ENCODE results near the gene HYAL3.

HYAL3 gene

GRCh38 chr3:50327943-50328691, 28.9 kb upstream of the HYAL3 start, which contains the start of gene TUSC2:
Gene TUSC2, minus strand, starts transcription at chr3:50328223. Its CDS starts 124 bp downstream, at chr3:50328099.
- DNase-seq = peak; percentile 77

- no peak for DNase-seq
Measured at GRCh38 chr3:50327129-50327528, 27.9 kb upstream of the HYAL3 start.

- no peak for DNase-seq
Measured at GRCh38 chr3:50326182-50326541, 27.0 kb upstream of the HYAL3 start.

GRCh38 chr3:50325497-50326181, 26.4 kb upstream of the HYAL3 start:
- DNase-seq = no peak

- DNase-seq = no peak
Measured at GRCh38 chr3:50325113-50325480, 25.9 kb upstream of the HYAL3 start.

- peak; percentile 11 for DNase-seq
Measured at GRCh38 chr3:50324351-50325112, 25.3 kb upstream of the HYAL3 start.

GRCh38 chr3:50323614-50324199, 24.5 kb upstream of the HYAL3 start:
- no peak for DNase-seq

- DNase-seq = no peak
Measured at GRCh38 chr3:50323092-50323600, 23.9 kb upstream of the HYAL3 start.

GRCh38 chr3:50322386-50323091, 23.3 kb upstream of the HYAL3 start, which contains the start of gene HYAL2:
Gene HYAL2, minus strand, starts transcription at chr3:50322745. Its CDS starts 2,256 bp downstream, at chr3:50320489.
- no peak for DNase-seq

- no peak for DNase-seq
Measured at GRCh38 chr3:50322115-50322385, 22.8 kb upstream of the HYAL3 start.

- DNase-seq = peak; percentile 73
Measured at GRCh38 chr3:50321336-50322114, 22.3 kb upstream of the HYAL3 start.

GRCh38 chr3:50320853-50321335, 21.7 kb upstream of the HYAL3 start:
- peak; percentile 20 for DNase-seq

GRCh38 chr3:50319894-50320625, 20.9 kb upstream of the HYAL3 start:
- DNase-seq = no peak

GRCh38 chr3:50319181-50319893, 20.1 kb upstream of the HYAL3 start:
- no peak for DNase-seq

- no peak for DNase-seq
Measured at GRCh38 chr3:50318615-50319014, 19.4 kb upstream of the HYAL3 start.

- no peak for DNase-seq
Measured at GRCh38 chr3:50318163-50318562, 19.0 kb upstream of the HYAL3 start.

- DNase-seq = no peak
Measured at GRCh38 chr3:50317300-50317699, 18.1 kb upstream of the HYAL3 start.

- DNase-seq = no peak
Measured at GRCh38 chr3:50316657-50317242, 17.5 kb upstream of the HYAL3 start.

GRCh38 chr3:50314816-50315215, 15.6 kb upstream of the HYAL3 start:
- no peak for DNase-seq

GRCh38 chr3:50314342-50314741, 15.1 kb upstream of the HYAL3 start:
- DNase-seq = no peak
